Heart right ventricle (tissue), 16 donors: ENCODE data around the gene IL17B. TPM values are rescaled to one million over a fixed set of nuclear protein-coding genes. Genes with fewer than 3 reads are reported as not detected.
A peak's percentile ranks its signal among the peaks of the same experiment; 100 is the strongest.

Experiments used
- ATAC-seq, 8 donors: fragments of 200-7000 bp; cut with Tn5 transposase; one replicate each; pipeline ENCODE4 v1.9.1; 2020; ENCODE audit warnings: mild to moderate bottlenecking in 8 of 8, moderate library complexity in 8 of 8, moderate number of reproducible peaks in 1 of 8
- DNase-seq, 2 donors: peaks; one replicate each; pipeline ENCODE4 v3.0.0-alpha.2; 2020
- H3K27ac ChIP-seq, 10 donors: fragments of 200-600 bp; sonication (generic) in 2 of 10; one replicate each; pipeline versions ENCODE4 v1.5.0 to v1.8.0; 2020 to 2022; ENCODE audit warnings: mild to moderate bottlenecking in 3 of 10
- H3K27me3 ChIP-seq, 7 donors: fragments of 200-600 bp; one replicate each; pipeline ENCODE4 v1.8.0; 2021 to 2022; ENCODE audit warnings: mild to moderate bottlenecking in 2 of 7
- H3K36me3 ChIP-seq, 9 donors: fragments of 200-600 bp; sonication (generic) in 1 of 9; one replicate each; pipeline versions ENCODE4 v1.5.0 to v1.8.0; 2020 to 2022; ENCODE audit warnings: mild to moderate bottlenecking in 2 of 9
- H3K4me1 ChIP-seq, 9 donors: fragments of 200-600 bp; sonication (generic) in 1 of 9; one replicate each; pipeline versions ENCODE4 v1.5.0 to v1.8.0; 2020 to 2022; ENCODE audit warnings: mild to moderate bottlenecking in 4 of 9
- H3K4me3 ChIP-seq, 10 donors: fragments of 200-600 bp; sonication (generic) in 2 of 10; one replicate each; pipeline versions ENCODE4 v1.5.0 to v1.8.0; 2020 to 2022; ENCODE audit warnings: mild to moderate bottlenecking in 7 of 10, moderate library complexity in 2 of 10
- H3K9me3 ChIP-seq, 11 donors: fragments of 200-600 bp in 10 of 11; sonication (generic) in 2 of 11; one replicate each; pipeline versions ENCODE4 v1.5.0 to v1.8.0; 2013 to 2022; ENCODE audit warnings: mild to moderate bottlenecking in 2 of 11, control low read depth in 1 of 11, moderate library complexity in 1 of 11
- CTCF ChIP-seq, 9 donors: fragments of 200-600 bp; sonication (generic) in 2 of 9; IDR thresholded peaks; one replicate each; pipeline versions ENCODE4 v1.5.0 to v1.8.0; 2021 to 2022; ENCODE audit warnings: antibody characterized with exemption in 9 of 9, mild to moderate bottlenecking in 5 of 9, moderate library complexity in 1 of 9
- WGBS, 2 donors: extraction: QIAGEN DNeasy Blood & Tissue Kit; methylation state at CpG; one replicate each; pipeline ENCODE4 v1.1.7; 2013; ENCODE audit warnings: inconsistent platforms in 1 of 2; 5-methylcytosine and 5-hydroxymethylcytosine counted together
- intact Hi-C, 10 donors: fragments of 100-400 bp; cut with DNase I; formaldehyde crosslinking; loops; one replicate each; pipeline versions ENCODE4 v1.11.1 to v1.14.2; 2022
- polyA plus RNA-seq, 2 donors: library from polyadenylated mRNA; stranded (reverse); fragments of 200-250 nt; gene quantifications; one replicate each; pipeline ENCODE4 v1.2.3, GENCODE V29; 2013
- total RNA-seq, 10 donors: library from RNA; stranded (reverse); fragmentation: NEBNext Ultra II Directional in 3 of 10; extraction: Animal tissue kit (Norgen Biotek cat#: 25700) in 3 of 10; gene quantifications; one replicate each; pipeline versions ENCODE4 v1.2.1 to v1.2.4, GENCODE V29; 2021 to 2023
- donor health status: Arrhythmogenic right ventricular cardiomyopathy.
- donor health status: ischemic (EF 13 %, LVEDD 7.1; RV severe dilation, severe dysfunction).
- donor health status: healthy with polysubstance abuse.
- donor health status: DM: no; HTN: yes; CAD: no.
- donor health status: DM: no; HTN: no; CAD: no.
- donor health status: ischemic (EF 25% LVEDD 6.9; RV normal size, moderate dysfunction).
- donor health status: ischemic (EF 25% LVEDD 5.7; RV mildly dilated, moderate dysfunction).
- donor health status: healthy.
- donor health status: DM: yes; HTN: yes; CAD: no.
- donor health status: Ischemic cardiomyopathy.
- donor health status: ischemic (EF 35%, LVEDD 5.7; RV mildly dilated, moderate dysfunction).
- donor health status: nonischemic (EF 11% LVEDD 7.7; RV severe dilation, severe dysfunction).
- donor health status: DM: yes; HTN: yes; CAD: no.
- donor health status: PGD.
- donor health status: ischemic (EF 29% LVEDD 5.4; RV normal size, mild dysfunction).
- donor health status: nonischemic (EF 23%, LVEDD 6.1; RV moderate dilation, normal function).

Gene IL17B
- total and polyA plus RNA-seq, 12 donors, result 0.44 to 0.83 (median 0.57) TPM; not detected in 9

GRCh38 chr5:149420545-149421371, 41.7 kb upstream of the IL17B start:
- Histone ChIP-seq H3K9me3 (no peaks in the 10 kb centered on the region), H3K4me1 (peaks cover 18 to 100% (median 72%) of the 10 kb centered on the region in 9 donors), H3K27ac (peak overlapping the region; percentile 81 to 99 (median 90)), H3K27me3 (no peaks in the 10 kb centered on the region), H3K36me3 (peaks cover 0 to 34% (median 0%) of the 10 kb centered on the region in 9 donors), H3K4me3 (no peak overlapping the region)
- ATAC-seq, result no peak
- DNase-seq, result peak in 1 of 2 donors; percentile 4
- WGBS, 2 donors, result 67 to 76% methylated on average over 18 of the region's 18 CpGs
- intact Hi-C loops, result loop anchor here in 2 of 10 donors (5.0 kb wide), 1 partner anchor 33 kb away; no protein-coding TSS in a partner anchor
- TF ChIP-seq CTCF (IDR thresholded peaks at IDR 0.05), result no peak

- WGBS, 2 donors, result 41 to 46% methylated on average over 13 of the region's 13 CpGs
These were observed 40.9 kb upstream of the IL17B start for GRCh38 chr5:149419859-149420544.

DNA sequence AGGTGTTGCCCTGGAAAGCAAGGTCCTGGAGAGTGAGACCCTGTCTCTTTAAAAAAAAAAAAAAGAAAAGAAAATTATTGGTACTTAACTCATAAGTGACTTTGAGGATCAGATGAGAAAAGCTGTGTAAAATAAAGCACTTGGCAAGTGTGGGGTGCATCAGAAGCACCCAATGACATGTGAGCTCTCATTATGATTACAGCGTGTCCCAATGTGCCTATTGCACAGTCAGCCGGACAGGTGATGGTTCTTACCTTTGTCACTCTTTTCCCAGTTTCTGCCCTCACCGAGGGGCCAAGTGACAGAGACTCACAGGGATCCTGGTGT, 40.4 kb upstream of the IL17B start:
- Histone ChIP-seq H3K27ac (peak overlapping the region; percentile 81 to 99 (median 90)), H3K4me3 (peak overlapping the region in 1 of 10 donors; percentile 5), H3K4me1 (peaks cover 23 to 100% (median 84%) of the 10 kb centered on the region in 9 donors), H3K27me3 (no peaks in the 10 kb centered on the region), H3K36me3 (peaks cover 0 to 22% (median 0%) of the 10 kb centered on the region in 9 donors), H3K9me3 (no peaks in the 10 kb centered on the region)
- no peak for ATAC-seq
- DNase-seq, result no peak
- intact Hi-C loops, result no loop called here
- TF ChIP-seq CTCF (IDR thresholded peaks at IDR 0.05), result no peak
- 40 to 44% methylated on average over 3 of the region's 3 CpGs for WGBS, 2 donors

More at GRCh38 chr5:149419859-149420544, 40.9 kb upstream of the IL17B start:
- DNase-seq, result peak; percentile 62 to 68
- peak; percentile 3 to 32 (median 16) for ATAC-seq
- Histone ChIP-seq H3K4me1 (peaks cover 18 to 100% (median 79%) of the 10 kb centered on the region in 9 donors), H3K36me3 (peaks cover 0 to 27% (median 0%) of the 10 kb centered on the region in 9 donors), H3K27me3 (no peaks in the 10 kb centered on the region), H3K9me3 (no peaks in the 10 kb centered on the region), H3K27ac (peak overlapping the region; percentile 81 to 99 (median 90)), H3K4me3 (no peak overlapping the region)
- intact Hi-C loops, result loop anchor here in 2 of 10 donors (5.0 kb wide), 1 partner anchor 33 kb away; no protein-coding TSS in a partner anchor
- TF ChIP-seq CTCF (IDR thresholded peaks at IDR 0.05), result no peak

DNA sequence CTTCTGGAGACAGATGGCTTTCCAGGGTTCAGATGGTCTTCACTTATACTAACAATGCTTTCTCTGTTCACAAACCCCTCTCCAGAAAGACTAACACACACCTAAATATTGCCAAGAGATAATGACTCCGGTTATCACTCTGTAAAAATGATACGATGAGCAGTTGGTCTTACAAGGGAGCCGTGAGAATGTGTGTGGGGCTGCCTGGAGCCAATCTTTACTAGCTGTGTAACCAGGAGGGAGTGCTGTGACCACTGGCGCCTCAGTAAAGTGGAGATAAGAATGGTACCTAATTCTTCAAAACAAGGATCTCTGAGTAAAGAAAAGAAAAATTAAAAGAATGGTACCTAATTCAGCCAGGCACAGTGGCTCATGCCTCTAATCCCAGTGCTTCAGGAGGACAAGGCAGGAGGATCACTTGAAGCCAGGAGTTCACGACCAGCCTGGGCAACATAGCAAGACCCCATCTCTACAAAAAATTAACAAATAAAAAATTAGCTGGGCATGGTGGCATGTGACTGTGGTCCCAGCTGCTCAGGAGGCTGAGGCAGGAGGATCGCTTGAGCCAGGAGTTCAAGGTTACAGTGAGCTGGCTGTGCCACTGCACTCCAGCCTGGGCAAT, 39.9 kb upstream of the IL17B start:
- Histone ChIP-seq H3K4me1 (peaks cover 25 to 100% (median 86%) of the 10 kb centered on the region in 9 donors), H3K27me3 (no peaks in the 10 kb centered on the region), H3K36me3 (peaks cover 0 to 20% (median 0%) of the 10 kb centered on the region in 9 donors), H3K4me3 (peak overlapping the region in 1 of 10 donors; percentile 5), H3K27ac (peak overlapping the region; percentile 81 to 99 (median 90)), H3K9me3 (no peaks in the 10 kb centered on the region)
- WGBS, 2 donors, result 54 to 58% methylated on average over 6 of the region's 6 CpGs
- intact Hi-C loops, result no loop called here
- TF ChIP-seq CTCF (IDR thresholded peaks at IDR 0.05), result peak in 1 of 9 donors; percentile 4
- no peak for ATAC-seq
- DNase-seq, result no peak
